ENCODE results near the gene KMT2C. TPM values are rescaled to one million over a fixed set of nuclear protein-coding genes. Genes with fewer than 3 reads are reported as not detected.
"Not testable (repeated sequence)": the region's sequence is repeated elsewhere in the genome, so short reads cannot be mapped to it uniquely, and the experiment has no call there.

The KMT2C gene
- polyA plus RNA-seq, 2 donors = 8.2 to 11.7 TPM

GRCh38 chr7:152245417-152245816 is 190.4 kb downstream of the KMT2C start:
- not testable (repeated sequence) for H3K4me1 ChIP-seq (ENCODE audit: control insufficient read depth in 2 of 2, insufficient read depth in 2 of 2, low read length in 1 of 2); H3K9me3 ChIP-seq (ENCODE audit: control insufficient read depth in 2 of 2, insufficient read depth in 1 of 2, low read depth in 1 of 2, low read length in 1 of 2); H3K4me3 ChIP-seq (ENCODE audit: low read depth in 1 of 2, low read length in 2 of 2); H3K36me3 ChIP-seq (ENCODE audit: control insufficient read depth in 2 of 2, insufficient read depth in 2 of 2, low read length in 1 of 2); H3K27ac ChIP-seq (ENCODE audit: low read depth in 2 of 2, low read length in 1 of 2); H3K27me3 ChIP-seq (ENCODE audit: control insufficient read depth in 1 of 2, insufficient read depth in 2 of 2, low read length in 2 of 2)
- 73 to 75% methylated on average over 2 of the region's 2 CpGs for WGBS, 2 donors

- H3K36me3 ChIP-seq (ENCODE audit: control insufficient read depth in 2 of 2, insufficient read depth in 2 of 2, low read length in 1 of 2); H3K4me3 ChIP-seq (ENCODE audit: low read depth in 1 of 2, low read length in 2 of 2); H3K9me3 ChIP-seq (ENCODE audit: control insufficient read depth in 2 of 2, insufficient read depth in 1 of 2, low read depth in 1 of 2, low read length in 1 of 2); H3K27me3 ChIP-seq (ENCODE audit: control insufficient read depth in 1 of 2, insufficient read depth in 2 of 2, low read length in 2 of 2); H3K27ac ChIP-seq (ENCODE audit: low read depth in 2 of 2, low read length in 1 of 2); H3K4me1 ChIP-seq (ENCODE audit: control insufficient read depth in 2 of 2, insufficient read depth in 2 of 2, low read length in 1 of 2): not testable (repeated sequence)
- 97% methylated on average over 11 of the region's 11 CpGs for WGBS, 2 donors
Measured at GRCh38 chr7:152243464-152243863, 192.3 kb downstream of the KMT2C start.

GRCh38 chr7:152241301-152241700 is 194.5 kb downstream of the KMT2C start:
- 82 to 84% methylated on average over 8 of the region's 8 CpGs for WGBS, 2 donors
- H3K4me3 ChIP-seq (ENCODE audit: low read depth in 1 of 2, low read length in 2 of 2); H3K9me3 ChIP-seq (ENCODE audit: control insufficient read depth in 2 of 2, insufficient read depth in 1 of 2, low read depth in 1 of 2, low read length in 1 of 2); H3K36me3 ChIP-seq (ENCODE audit: control insufficient read depth in 2 of 2, insufficient read depth in 2 of 2, low read length in 1 of 2); H3K4me1 ChIP-seq (ENCODE audit: control insufficient read depth in 2 of 2, insufficient read depth in 2 of 2, low read length in 1 of 2); H3K27ac ChIP-seq (ENCODE audit: low read depth in 2 of 2, low read length in 1 of 2); H3K27me3 ChIP-seq (ENCODE audit: control insufficient read depth in 1 of 2, insufficient read depth in 2 of 2, low read length in 2 of 2): not testable (repeated sequence)

GRCh38 chr7:152236306-152236705 is 199.5 kb downstream of the KMT2C start:
- not testable (repeated sequence) for H3K36me3 ChIP-seq (ENCODE audit: control insufficient read depth in 2 of 2, insufficient read depth in 2 of 2, low read length in 1 of 2); H3K27ac ChIP-seq (ENCODE audit: low read depth in 2 of 2, low read length in 1 of 2); H3K4me3 ChIP-seq (ENCODE audit: low read depth in 1 of 2, low read length in 2 of 2); H3K27me3 ChIP-seq (ENCODE audit: control insufficient read depth in 1 of 2, insufficient read depth in 2 of 2, low read length in 2 of 2); H3K4me1 ChIP-seq (ENCODE audit: control insufficient read depth in 2 of 2, insufficient read depth in 2 of 2, low read length in 1 of 2); H3K9me3 ChIP-seq (ENCODE audit: control insufficient read depth in 2 of 2, insufficient read depth in 1 of 2, low read depth in 1 of 2, low read length in 1 of 2)
- WGBS, 2 donors = 88 to 96% methylated on average over 5 of the region's 5 CpGs

GRCh38 chr7:152234421-152234820 is 201.4 kb downstream of the KMT2C start:
- H3K27ac ChIP-seq (ENCODE audit: low read depth in 2 of 2, low read length in 1 of 2); H3K9me3 ChIP-seq (ENCODE audit: control insufficient read depth in 2 of 2, insufficient read depth in 1 of 2, low read depth in 1 of 2, low read length in 1 of 2); H3K36me3 ChIP-seq (ENCODE audit: control insufficient read depth in 2 of 2, insufficient read depth in 2 of 2, low read length in 1 of 2); H3K4me3 ChIP-seq (ENCODE audit: low read depth in 1 of 2, low read length in 2 of 2); H3K27me3 ChIP-seq (ENCODE audit: control insufficient read depth in 1 of 2, insufficient read depth in 2 of 2, low read length in 2 of 2); H3K4me1 ChIP-seq (ENCODE audit: control insufficient read depth in 2 of 2, insufficient read depth in 2 of 2, low read length in 1 of 2): not testable (repeated sequence)
- WGBS, 2 donors = 91 to 95% methylated on average over 5 of the region's 5 CpGs

- H3K4me3 ChIP-seq (ENCODE audit: low read depth in 1 of 2, low read length in 2 of 2) = no peak overlapping the region
- no peaks in the 10 kb centered on the region for H3K27me3 ChIP-seq (ENCODE audit: control insufficient read depth in 1 of 2, insufficient read depth in 2 of 2, low read length in 2 of 2)
- no peaks in the 10 kb centered on the region for H3K36me3 ChIP-seq (ENCODE audit: control insufficient read depth in 2 of 2, insufficient read depth in 2 of 2, low read length in 1 of 2)
- no peaks in the 10 kb centered on the region for H3K4me1 ChIP-seq (ENCODE audit: control insufficient read depth in 2 of 2, insufficient read depth in 2 of 2, low read length in 1 of 2)
- no peak overlapping the region for H3K27ac ChIP-seq (ENCODE audit: low read depth in 2 of 2, low read length in 1 of 2)
- no peaks in the 10 kb centered on the region for H3K9me3 ChIP-seq (ENCODE audit: control insufficient read depth in 2 of 2, insufficient read depth in 1 of 2, low read depth in 1 of 2, low read length in 1 of 2)
Measured at GRCh38 chr7:152231089-152231488, 204.7 kb downstream of the KMT2C start.

GRCh38 chr7:152219556-152219955 is 216.2 kb downstream of the KMT2C start:
- WGBS, 2 donors = 98 to 99% methylated on average over 5 of the region's 5 CpGs
- not testable (repeated sequence) for H3K4me3 ChIP-seq (ENCODE audit: low read depth in 1 of 2, low read length in 2 of 2); H3K4me1 ChIP-seq (ENCODE audit: control insufficient read depth in 2 of 2, insufficient read depth in 2 of 2, low read length in 1 of 2); H3K27me3 ChIP-seq (ENCODE audit: control insufficient read depth in 1 of 2, insufficient read depth in 2 of 2, low read length in 2 of 2); H3K9me3 ChIP-seq (ENCODE audit: control insufficient read depth in 2 of 2, insufficient read depth in 1 of 2, low read depth in 1 of 2, low read length in 1 of 2); H3K36me3 ChIP-seq (ENCODE audit: control insufficient read depth in 2 of 2, insufficient read depth in 2 of 2, low read length in 1 of 2); H3K27ac ChIP-seq (ENCODE audit: low read depth in 2 of 2, low read length in 1 of 2)

GRCh38 chr7:152208766-152209165 is 227.0 kb downstream of the KMT2C start:
- 94 to 95% methylated on average over 7 of the region's 7 CpGs for WGBS, 2 donors
- H3K27me3 ChIP-seq (ENCODE audit: control insufficient read depth in 1 of 2, insufficient read depth in 2 of 2, low read length in 2 of 2); H3K27ac ChIP-seq (ENCODE audit: low read depth in 2 of 2, low read length in 1 of 2); H3K9me3 ChIP-seq (ENCODE audit: control insufficient read depth in 2 of 2, insufficient read depth in 1 of 2, low read depth in 1 of 2, low read length in 1 of 2); H3K4me1 ChIP-seq (ENCODE audit: control insufficient read depth in 2 of 2, insufficient read depth in 2 of 2, low read length in 1 of 2); H3K36me3 ChIP-seq (ENCODE audit: control insufficient read depth in 2 of 2, insufficient read depth in 2 of 2, low read length in 1 of 2); H3K4me3 ChIP-seq (ENCODE audit: low read depth in 1 of 2, low read length in 2 of 2): not testable (repeated sequence)

GRCh38 chr7:152204417-152204816 is 231.4 kb downstream of the KMT2C start:
- H3K36me3 ChIP-seq (ENCODE audit: control insufficient read depth in 2 of 2, insufficient read depth in 2 of 2, low read length in 1 of 2); H3K27ac ChIP-seq (ENCODE audit: low read depth in 2 of 2, low read length in 1 of 2): not testable (repeated sequence)

GRCh38 chr7:152203095-152203494 is 232.7 kb downstream of the KMT2C start:
- Histone ChIP-seq H3K27me3 (ENCODE audit: control insufficient read depth in 1 of 2, insufficient read depth in 2 of 2, low read length in 2 of 2) (no peaks in the 10 kb centered on the region), H3K4me3 (ENCODE audit: low read depth in 1 of 2, low read length in 2 of 2) (no peak overlapping the region), H3K36me3 (ENCODE audit: control insufficient read depth in 2 of 2, insufficient read depth in 2 of 2, low read length in 1 of 2) (peaks cover 0 to 4% of the 10 kb centered on the region in 2 donors), H3K4me1 (ENCODE audit: control insufficient read depth in 2 of 2, insufficient read depth in 2 of 2, low read length in 1 of 2) (no peaks in the 10 kb centered on the region), H3K27ac (ENCODE audit: low read depth in 2 of 2, low read length in 1 of 2) (no peak overlapping the region), H3K9me3 (ENCODE audit: control insufficient read depth in 2 of 2, insufficient read depth in 1 of 2, low read depth in 1 of 2, low read length in 1 of 2) (no peaks in the 10 kb centered on the region)
- WGBS, 2 donors = 89 to 93% methylated on average over 3 of the region's 3 CpGs

More at GRCh38 chr7:152204417-152204816, 231.4 kb downstream of the KMT2C start:
- H3K4me1 ChIP-seq (ENCODE audit: control insufficient read depth in 2 of 2, insufficient read depth in 2 of 2, low read length in 1 of 2); H3K9me3 ChIP-seq (ENCODE audit: control insufficient read depth in 2 of 2, insufficient read depth in 1 of 2, low read depth in 1 of 2, low read length in 1 of 2); H3K27me3 ChIP-seq (ENCODE audit: control insufficient read depth in 1 of 2, insufficient read depth in 2 of 2, low read length in 2 of 2); H3K4me3 ChIP-seq (ENCODE audit: low read depth in 1 of 2, low read length in 2 of 2): not testable (repeated sequence)

Measured in esophagus (tissue), 2 donors.